GM18511 (cell line): ENCODE results near the gene MYLK4.
A peak's percentile ranks its signal among the peaks of the same experiment; 100 is the strongest.

Source experiments
- ATAC-seq: cut with Tn5 transposase; IDR thresholded peaks from one replicate; pipeline ENCODE4 v1.9.1; 2021; ENCODE audit warnings: mild to moderate bottlenecking, moderate library complexity; ENCODE audit not compliant: unreplicated experiment

Gene MYLK4

GRCh38 chr6:2665146-2666070 is 85.3 kb downstream of the MYLK4 start:
- no peak for ATAC-seq

GRCh38 chr6:2663123-2663522 is 87.6 kb downstream of the MYLK4 start:
- ATAC-seq, result no peak

- ATAC-seq, result no peak
Measured at GRCh38 chr6:2661651-2662050, 89.1 kb downstream of the MYLK4 start.

GRCh38 chr6:2659882-2660281 is 90.8 kb downstream of the MYLK4 start:
- ATAC-seq, result no peak

GRCh38 chr6:2659381-2659780 is 91.3 kb downstream of the MYLK4 start:
- ATAC-seq, result no peak

- ATAC-seq, result peak; percentile 97
Measured at GRCh38 chr6:2658788-2659187, 91.9 kb downstream of the MYLK4 start.

- ATAC-seq, result no peak
Measured at GRCh38 chr6:2656460-2657079, 94.2 kb downstream of the MYLK4 start.

- ATAC-seq, result no peak
Measured at GRCh38 chr6:2655844-2656433, 94.8 kb downstream of the MYLK4 start.

GRCh38 chr6:2653369-2654032 is 97.2 kb downstream of the MYLK4 start:
- ATAC-seq, result no peak

- ATAC-seq, result no peak
Measured at GRCh38 chr6:2652611-2653010, 98.1 kb downstream of the MYLK4 start.

GRCh38 chr6:2651961-2652360 is 98.8 kb downstream of the MYLK4 start:
- no peak for ATAC-seq

GRCh38 chr6:2651536-2651935 is 99.2 kb downstream of the MYLK4 start:
- no peak for ATAC-seq

GRCh38 chr6:2646346-2646745 is 104.4 kb downstream of the MYLK4 start:
- no peak for ATAC-seq

GRCh38 chr6:2643935-2644539 is 106.7 kb downstream of the MYLK4 start:
- ATAC-seq, result no peak

- ATAC-seq, result no peak
Measured at GRCh38 chr6:2643130-2643529, 107.6 kb downstream of the MYLK4 start.

GRCh38 chr6:2641044-2641725 is 109.5 kb downstream of the MYLK4 start:
- ATAC-seq, result no peak

GRCh38 chr6:2640551-2640950 is 110.2 kb downstream of the MYLK4 start:
- ATAC-seq, result no peak

GRCh38 chr6:2639896-2640295 is 110.8 kb downstream of the MYLK4 start:
- no peak for ATAC-seq

- no peak for ATAC-seq
Measured at GRCh38 chr6:2639167-2639566, 111.6 kb downstream of the MYLK4 start.

GRCh38 chr6:2636672-2637071 is 114.0 kb downstream of the MYLK4 start:
- ATAC-seq, result no peak
